ENCODE data around the gene CFP.

CFP gene

GRCh38 chrX:47573341-47574075 is 56.2 kb downstream of the CFP start:
- DNase-seq: no peak

Data from KG1 (cell line).